Stimulated activated naive CD8-positive, alpha-beta T cell treated with anti-CD3 and anti-CD28 coated beads, Interleukin-15, Interleukin-2, amounts not matched to agents 100 ng/mL and 50 ng/mL, for 24 hours (primary cell): ENCODE data around the gene NUDT14.

Source experiments
- H3K27ac Mint-ChIP-seq: one replicate; pipeline ENCODE4 v1.8.0; 2021; ENCODE audit warnings: mild to moderate bottlenecking, mixed read lengths
- H3K27me3 Mint-ChIP-seq: one replicate; pipeline ENCODE4 v1.8.0; 2021; ENCODE audit warnings: mixed read lengths
- H3K36me3 Mint-ChIP-seq: one replicate; pipeline ENCODE4 v1.8.0; 2021; ENCODE audit warnings: low read depth, mixed read lengths
- H3K4me1 Mint-ChIP-seq: one replicate; pipeline ENCODE4 v1.8.0; 2021; ENCODE audit warnings: low read depth, mixed read lengths
- H3K4me3 Mint-ChIP-seq: one replicate; pipeline ENCODE4 v1.8.0; 2021; ENCODE audit warnings: mild to moderate bottlenecking, mixed read lengths
- H3K9me3 Mint-ChIP-seq: one replicate; pipeline ENCODE4 v1.8.0; 2021; ENCODE audit warnings: mixed read lengths

The NUDT14 gene

GRCh38 chr14:105206873-105207272, 25.8 kb upstream of the NUDT14 start:
- Mint-ChIP-seq H3K36me3 (no peaks in the 10 kb centered on the region), H3K4me3 (no peak overlapping the region), H3K4me1 (peaks cover 10% of the 10 kb centered on the region), H3K27ac (no peak overlapping the region), H3K27me3 (no peaks in the 10 kb centered on the region), H3K9me3 (no peaks in the 10 kb centered on the region)

- H3K4me1 Mint-ChIP-seq, result peaks cover 14% of the 10 kb centered on the region
- H3K9me3 Mint-ChIP-seq, result no peaks in the 10 kb centered on the region
- H3K27me3 Mint-ChIP-seq, result no peaks in the 10 kb centered on the region
- H3K36me3 Mint-ChIP-seq, result no peaks in the 10 kb centered on the region
- H3K27ac Mint-ChIP-seq, result no peak overlapping the region
- no peak overlapping the region for H3K4me3 Mint-ChIP-seq
These were observed 24.6 kb upstream of the NUDT14 start for GRCh38 chr14:105205673-105206208.

GRCh38 chr14:105204931-105205672, 24.0 kb upstream of the NUDT14 start:
- Mint-ChIP-seq H3K4me3 (no peak overlapping the region), H3K27ac (no peak overlapping the region), H3K27me3 (no peaks in the 10 kb centered on the region), H3K36me3 (no peaks in the 10 kb centered on the region), H3K4me1 (peaks cover 14% of the 10 kb centered on the region), H3K9me3 (no peaks in the 10 kb centered on the region)

GRCh38 chr14:105204206-105204930, 23.3 kb upstream of the NUDT14 start:
- no peaks in the 10 kb centered on the region for H3K36me3 Mint-ChIP-seq
- H3K27me3 Mint-ChIP-seq, result peaks cover 3% of the 10 kb centered on the region
- H3K27ac Mint-ChIP-seq, result no peak overlapping the region
- no peak overlapping the region for H3K4me3 Mint-ChIP-seq
- peaks cover 14% of the 10 kb centered on the region for H3K4me1 Mint-ChIP-seq
- H3K9me3 Mint-ChIP-seq, result no peaks in the 10 kb centered on the region

GRCh38 chr14:105203701-105204100, 22.6 kb upstream of the NUDT14 start:
- Mint-ChIP-seq H3K36me3 (no peaks in the 10 kb centered on the region), H3K4me3 (no peak overlapping the region), H3K4me1 (peaks cover 14% of the 10 kb centered on the region), H3K27ac (no peak overlapping the region), H3K27me3 (peaks cover 4% of the 10 kb centered on the region), H3K9me3 (no peaks in the 10 kb centered on the region)

GRCh38 chr14:105203057-105203531, 22.0 kb upstream of the NUDT14 start:
- H3K27me3 Mint-ChIP-seq, result peaks cover 7% of the 10 kb centered on the region
- H3K4me1 Mint-ChIP-seq, result peaks cover 14% of the 10 kb centered on the region
- H3K36me3 Mint-ChIP-seq, result no peaks in the 10 kb centered on the region
- H3K27ac Mint-ChIP-seq, result no peak overlapping the region
- H3K4me3 Mint-ChIP-seq, result no peak overlapping the region
- H3K9me3 Mint-ChIP-seq, result no peaks in the 10 kb centered on the region

- Mint-ChIP-seq H3K4me1 (peaks cover 14% of the 10 kb centered on the region), H3K27ac (no peak overlapping the region), H3K36me3 (no peaks in the 10 kb centered on the region), H3K9me3 (no peaks in the 10 kb centered on the region), H3K4me3 (peak overlapping the region; percentile 20), H3K27me3 (peaks cover 9% of the 10 kb centered on the region)
These were observed 20.9 kb upstream of the NUDT14 start for GRCh38 chr14:105201925-105202513.

GRCh38 chr14:105201156-105201924, 20.2 kb upstream of the NUDT14 start:
- Mint-ChIP-seq H3K27ac (no peak overlapping the region), H3K4me1 (peaks cover 14% of the 10 kb centered on the region), H3K27me3 (peaks cover 9% of the 10 kb centered on the region), H3K36me3 (no peaks in the 10 kb centered on the region), H3K9me3 (no peaks in the 10 kb centered on the region), H3K4me3 (peak overlapping the region; percentile 20)

GRCh38 chr14:105200641-105201040, 19.5 kb upstream of the NUDT14 start:
- H3K4me3 Mint-ChIP-seq, result no peak overlapping the region
- H3K4me1 Mint-ChIP-seq, result peaks cover 16% of the 10 kb centered on the region
- no peaks in the 10 kb centered on the region for H3K9me3 Mint-ChIP-seq
- no peak overlapping the region for H3K27ac Mint-ChIP-seq
- peaks cover 12% of the 10 kb centered on the region for H3K27me3 Mint-ChIP-seq
- no peaks in the 10 kb centered on the region for H3K36me3 Mint-ChIP-seq

GRCh38 chr14:105200074-105200473, 19.0 kb upstream of the NUDT14 start:
- H3K9me3 Mint-ChIP-seq, result no peaks in the 10 kb centered on the region
- H3K36me3 Mint-ChIP-seq, result no peaks in the 10 kb centered on the region
- H3K27me3 Mint-ChIP-seq, result peaks cover 14% of the 10 kb centered on the region
- H3K4me1 Mint-ChIP-seq, result peaks cover 20% of the 10 kb centered on the region
- no peak overlapping the region for H3K27ac Mint-ChIP-seq
- no peak overlapping the region for H3K4me3 Mint-ChIP-seq

- Mint-ChIP-seq H3K4me3 (no peak overlapping the region), H3K36me3 (no peaks in the 10 kb centered on the region), H3K27me3 (peaks cover 20% of the 10 kb centered on the region), H3K4me1 (peaks cover 26% of the 10 kb centered on the region), H3K9me3 (no peaks in the 10 kb centered on the region), H3K27ac (no peak overlapping the region)
These were observed 18.0 kb upstream of the NUDT14 start for GRCh38 chr14:105199093-105199492.

GRCh38 chr14:105198588-105198987, 17.5 kb upstream of the NUDT14 start:
- Mint-ChIP-seq H3K9me3 (no peaks in the 10 kb centered on the region), H3K27me3 (peaks cover 23% of the 10 kb centered on the region), H3K27ac (no peak overlapping the region), H3K36me3 (no peaks in the 10 kb centered on the region), H3K4me1 (peaks cover 31% of the 10 kb centered on the region), H3K4me3 (no peak overlapping the region)

- no peaks in the 10 kb centered on the region for H3K9me3 Mint-ChIP-seq
- H3K4me3 Mint-ChIP-seq, result no peak overlapping the region
- H3K27me3 Mint-ChIP-seq, result peaks cover 23% of the 10 kb centered on the region
- no peaks in the 10 kb centered on the region for H3K36me3 Mint-ChIP-seq
- peaks cover 30% of the 10 kb centered on the region for H3K4me1 Mint-ChIP-seq
- H3K27ac Mint-ChIP-seq, result no peak overlapping the region
These were observed 16.1 kb upstream of the NUDT14 start for GRCh38 chr14:105197211-105197641.

GRCh38 chr14:105196265-105196960, 15.3 kb upstream of the NUDT14 start:
- Mint-ChIP-seq H3K27me3 (peaks cover 23% of the 10 kb centered on the region), H3K27ac (no peak overlapping the region), H3K9me3 (no peaks in the 10 kb centered on the region), H3K4me3 (no peak overlapping the region), H3K36me3 (no peaks in the 10 kb centered on the region), H3K4me1 (peaks cover 23% of the 10 kb centered on the region)
